MCF 10A (cell line): ENCODE results near the gene MLYCD. TPM values are rescaled to one million over a fixed set of nuclear protein-coding genes. Genes with fewer than 3 reads are reported as not detected.

ENCODE experiments used
- BruUV-seq: library from RNA; stranded (reverse); fragments of 400-500 nt; replicated peaks from 2 replicates; lab custom pipeline; 2021; lab: Mats Ljungman, UMichigan
- CTCF ChIA-PET: fragments of 300-600 bp; sonication (Branson Sonifier 250); formaldehyde crosslinking; extraction: SDS; loops from one replicate; lab custom pipeline; 2021; ENCODE audit warnings: antibody characterized with exemption, inconsistent platforms; lab: Yijun Ruan, JAX
- POLR2A ChIA-PET: fragments of 300-600, 350-650 bp; sonication (Branson Sonifier 250); formaldehyde crosslinking; extraction: SDS; loops from one replicate; lab custom pipeline; 2020; ENCODE audit warnings: antibody characterized with exemption, inconsistent platforms; lab: Yijun Ruan, JAX
- DNase-seq: peaks from one replicate; pipeline ENCODE4 v3.0.0-alpha.2; 2018; ENCODE audit not compliant: unreplicated experiment
- H3K27ac Mint-ChIP-seq: one replicate; pipeline ENCODE4 v1.8.0; 2022; ENCODE audit warnings: mild to moderate bottlenecking, low read depth, mixed read lengths; ENCODE audit not compliant: unreplicated experiment
- H3K27me3 Mint-ChIP-seq: one replicate; pipeline ENCODE4 v1.8.0; 2022; ENCODE audit warnings: mixed read lengths; ENCODE audit not compliant: insufficient read depth, unreplicated experiment
- H3K36me3 Mint-ChIP-seq: one replicate; pipeline ENCODE4 v1.8.0; 2022; ENCODE audit warnings: mild to moderate bottlenecking, moderate library complexity, mixed read lengths; ENCODE audit not compliant: insufficient read depth, unreplicated experiment
- H3K4me1 Mint-ChIP-seq: one replicate; pipeline ENCODE4 v1.8.0; 2022; ENCODE audit warnings: mixed read lengths; ENCODE audit not compliant: insufficient read depth, unreplicated experiment
- H3K4me3 Mint-ChIP-seq: one replicate; pipeline ENCODE4 v1.8.0; 2022; ENCODE audit warnings: mild to moderate bottlenecking, moderate library complexity, mixed read lengths; ENCODE audit not compliant: unreplicated experiment
- H3K9me3 Mint-ChIP-seq: one replicate; pipeline ENCODE4 v1.8.0; 2022; ENCODE audit warnings: mixed read lengths; ENCODE audit not compliant: unreplicated experiment
- CTCF ChIP-seq: fragments of 200-600 bp; IDR thresholded peaks from one replicate; pipeline ENCODE4 v1.8.0; 2022; ENCODE audit warnings: antibody characterized with exemption, mild to moderate bottlenecking; ENCODE audit not compliant: unreplicated experiment
- intact Hi-C: fragments of 100-400 bp; cut with micrococcal nuclease; formaldehyde crosslinking; loops from 2 replicates; pipeline ENCODE4 v1.14.1; 2022
- total RNA-seq: library from RNA; stranded (reverse); gene quantifications from 2 replicates; pipeline ENCODE4 v1.2.3, GENCODE V29; 2022

Gene MLYCD
- total RNA-seq, 1 experiment from 2014 or later = 2.5 TPM

- no peaks in the 10 kb centered on the region for H3K4me1 Mint-ChIP-seq
- no peaks in the 10 kb centered on the region for H3K36me3 Mint-ChIP-seq
- H3K27me3 Mint-ChIP-seq = no peaks in the 10 kb centered on the region
- no TSS peak for BruUV-seq
- no peaks in the 10 kb centered on the region for H3K9me3 Mint-ChIP-seq
- no peak overlapping the region for H3K4me3 Mint-ChIP-seq
- no peak for DNase-seq
- intact Hi-C loops = no loop called here
- no peak overlapping the region for H3K27ac Mint-ChIP-seq
- CTCF ChIA-PET = interaction anchor here (0.6 to 1.4 kb wide), 7 partner anchors 10 to 124 kb away, joined by 3 to 6 read pairs (median 3); no protein-coding TSS in a partner anchor
- POLR2A ChIA-PET = interaction anchor here (0.6 to 0.8 kb wide), 2 partner anchors 11 to 73 kb away, joined by 3 to 4 read pairs; no protein-coding TSS in a partner anchor
- TF ChIP-seq CTCF = no peak
These were observed 44.7 kb downstream of the MLYCD start for GRCh38 chr16:83943516-83944050.

GRCh38 chr16:83945587-83945986, 46.7 kb downstream of the MLYCD start:
- no peak for DNase-seq
- Mint-ChIP-seq H3K4me3 (no peak overlapping the region), H3K36me3 (no peaks in the 10 kb centered on the region), H3K27me3 (no peaks in the 10 kb centered on the region), H3K27ac (no peak overlapping the region), H3K9me3 (no peaks in the 10 kb centered on the region), H3K4me1 (no peaks in the 10 kb centered on the region)
- ChIA-PET POLR2A (no interaction called here), CTCF (no interaction called here)
- no peak for TF ChIP-seq CTCF
- intact Hi-C loops = no loop called here
- no TSS peak for BruUV-seq

GRCh38 chr16:83946154-83946780, 47.4 kb downstream of the MLYCD start:
- no peak for TF ChIP-seq CTCF
- H3K36me3 Mint-ChIP-seq = no peaks in the 10 kb centered on the region
- no peaks in the 10 kb centered on the region for H3K27me3 Mint-ChIP-seq
- no peaks in the 10 kb centered on the region for H3K9me3 Mint-ChIP-seq
- H3K27ac Mint-ChIP-seq = no peak overlapping the region
- POLR2A ChIA-PET = no interaction called here
- intact Hi-C loops = no loop called here
- H3K4me1 Mint-ChIP-seq = no peaks in the 10 kb centered on the region
- CTCF ChIA-PET = interaction anchor here (1.2 to 2.0 kb wide), 2 partner anchors 19 to 119 kb away, joined by 5 to 6 read pairs; no protein-coding TSS in a partner anchor
- no peak for DNase-seq
- H3K4me3 Mint-ChIP-seq = no peak overlapping the region
- no TSS peak for BruUV-seq

GRCh38 chr16:83946781-83947566, 48.1 kb downstream of the MLYCD start:
- no peak overlapping the region for H3K27ac Mint-ChIP-seq
- no TSS peak for BruUV-seq
- H3K36me3 Mint-ChIP-seq = no peaks in the 10 kb centered on the region
- intact Hi-C loops = no loop called here
- no peaks in the 10 kb centered on the region for H3K9me3 Mint-ChIP-seq
- POLR2A ChIA-PET = no interaction called here
- no peak for TF ChIP-seq CTCF
- DNase-seq = no peak
- no peaks in the 10 kb centered on the region for H3K27me3 Mint-ChIP-seq
- CTCF ChIA-PET = interaction anchor here (0.6 to 2.1 kb wide), 5 partner anchors 9 to 202 kb away, joined by 3 to 6 read pairs (median 5); no protein-coding TSS in a partner anchor
- no peaks in the 10 kb centered on the region for H3K4me1 Mint-ChIP-seq
- H3K4me3 Mint-ChIP-seq = no peak overlapping the region
